Measurements from ENCODE around the gene REXO2. TPM values are rescaled to one million over a fixed set of nuclear protein-coding genes. Genes with fewer than 3 reads are reported as not detected.

REXO2 gene
- total and polyA plus RNA-seq, 2 of the 8 experiments (the other 6 are each of a cell fraction or from before 2014, with no cell fraction given), result 111 to 114 TPM

DNA sequence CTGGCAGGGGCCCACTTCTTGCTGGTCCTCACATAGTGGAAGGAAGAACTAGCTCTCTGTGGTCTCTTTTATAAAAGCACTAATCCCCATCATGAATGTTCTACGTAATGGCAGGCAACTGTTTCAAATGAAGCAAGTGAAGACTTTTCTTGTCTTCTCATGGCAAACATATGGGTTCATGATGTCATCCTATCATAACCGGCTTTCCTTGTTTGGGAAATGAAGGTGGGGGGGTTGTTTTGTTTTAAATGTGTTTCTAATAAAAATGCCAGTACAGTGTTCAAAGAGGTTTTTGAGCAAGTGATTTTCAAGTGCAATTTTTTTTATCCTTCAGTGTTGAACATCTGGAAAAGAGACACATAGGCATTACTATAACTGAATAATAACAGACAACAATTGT is 33.4 kb downstream of the REXO2 start:
- no peaks in the 10 kb centered on the region for H3K79me1 ChIP-seq (ENCODE audit: low read depth, low read length)
- H3K4ac ChIP-seq (replicated peaks; ENCODE audit: insufficient read length, low read depth, low read length), result no peak overlapping the region
- H4K8ac ChIP-seq (ENCODE audit: extremely low read depth, insufficient read depth, low read length), result no peak overlapping the region
- H4K20me1 ChIP-seq (replicated peaks in 1 of 2; ENCODE audit: control insufficient read depth in 1 of 2, insufficient read depth in 2 of 2, low read length in 2 of 2), result no peaks in the 10 kb centered on the region
- H3K9me3 ChIP-seq (ENCODE audit: insufficient read depth in 2 of 2, low read depth in 1 of 2, low read length in 1 of 2), result no peaks in the 10 kb centered on the region
- H3K23me2 ChIP-seq (ENCODE audit: low read depth, low read length), result no peaks in the 10 kb centered on the region
- DNase-seq (ENCODE audit: low read depth in 1 of 2, low spot score in 2 of 2) (no peak), FAIRE-seq (no peak)
- H3K27me3 ChIP-seq (replicated peaks in 1 of 4; ENCODE audit: control insufficient read depth in 3 of 4, extremely low read depth in 1 of 4, insufficient read depth in 3 of 4, low read length in 3 of 4), result no peaks in the 10 kb centered on the region
- 97% methylated on average over 2 of the region's 2 CpGs; no CpG with 5 or more reads in 1 of the 2 experiments for WGBS, 2 experiments (ENCODE audit: extremely low coverage in 1 of 2, insufficient coverage in 1 of 2, insufficient read length in 1 of 2, insufficient replicate concordance in 2 of 2, low coverage in 1 of 2, low lambda C conversion rate in 2 of 2, missing lambda C conversion rate in 1 of 2)
- no peak overlapping the region for H2BK20ac ChIP-seq (ENCODE audit: low read length)
- POLR2A ChIA-PET (ENCODE audit: partially characterized antibody), result interaction anchor here (0.7 kb wide), 1 partner anchor 72 kb away, joined by 3 read pairs; the partner anchor contains the start of genes C11orf71 and RBM7
- H3K4me3 ChIP-seq (ENCODE audit: extremely low read depth in 1 of 4, insufficient read depth in 2 of 4, low read depth in 3 of 4, low read length in 4 of 4), result no peak overlapping the region
- H4K5ac ChIP-seq (ENCODE audit: insufficient read length, low read depth, low read length), result no peak overlapping the region
- no peak overlapping the region for H3K9ac ChIP-seq (replicated peaks in 1 of 4; ENCODE audit: extremely low read depth in 1 of 4, low read depth in 3 of 4, low read length in 3 of 4)
- 0 out of 2 replicates have a peak overlapping the region, but pooled peaks have one; percentile 34 for H2BK15ac ChIP-seq (ENCODE audit: low read length)
- H2AK5ac ChIP-seq (ENCODE audit: low read depth, low read length), result no peak overlapping the region
- H4K91ac ChIP-seq (replicated peaks; ENCODE audit: insufficient read length, low read length), result no peak overlapping the region
- H2BK120ac ChIP-seq (replicated peaks; ENCODE audit: low read depth, low read length), result no peak overlapping the region
- no peak overlapping the region for H2AFZ ChIP-seq (ENCODE audit: low read length)
- H3K23ac ChIP-seq (ENCODE audit: insufficient read length), result no peak overlapping the region
- CTCF ChIA-PET (ENCODE audit: partially characterized antibody), result interaction anchor here (0.8 kb wide), 1 partner anchor 132 kb away, joined by 4 read pairs; no protein-coding TSS in a partner anchor
- H2BK12ac ChIP-seq (ENCODE audit: low read depth, low read length), result no peak overlapping the region
- H3K18ac ChIP-seq (ENCODE audit: extremely low read depth, low read length), result no peak overlapping the region
- H3K79me2 ChIP-seq (ENCODE audit: control insufficient read depth in 1 of 2, insufficient read depth in 2 of 2, low read length in 2 of 2), result no peaks in the 10 kb centered on the region
- no peak overlapping the region for H3K56ac ChIP-seq (replicated peaks; ENCODE audit: insufficient read length, low read depth, low read length)
- H3K36me3 ChIP-seq (ENCODE audit: control insufficient read depth in 2 of 4, insufficient read depth in 4 of 4, low read length in 3 of 4), result no peaks in the 10 kb centered on the region; a peak in 1 of 8 replicates
- H3K14ac ChIP-seq (ENCODE audit: insufficient read length), result no peak overlapping the region
- H3K27ac ChIP-seq (ENCODE audit: low read depth, low read length), result no peak overlapping the region
- H2BK5ac ChIP-seq (ENCODE audit: low read depth, low read length), result no peak overlapping the region
- H3K4me1 ChIP-seq (replicated peaks in 1 of 4; ENCODE audit: control insufficient read depth in 3 of 4, insufficient read depth in 4 of 4, low read length in 3 of 4), result peaks cover 0 to 1% (median 0%) of the 10 kb centered on the region in 4 experiments; a peak in 1 of 7 replicates
- no peak overlapping the region for H3K4me2 ChIP-seq (ENCODE audit: insufficient read depth in 1 of 2, low read depth in 2 of 2, low read length in 2 of 2)
- TF ChIP-seq RNF2 (IDR thresholded peaks at IDR 0.05; ENCODE audit: borderline replicate concordance, low read depth, low read length, missing control alignments, poor library complexity, severe bottlenecking) (no peak), SRF (IDR thresholded peaks at IDR 0.05; ENCODE audit: low read depth, low read length) (no peak), CBX5 (IDR thresholded peaks at IDR 0.05; ENCODE audit: low read depth, low read length) (no peak), SP1 (IDR thresholded peaks at IDR 0.05; ENCODE audit: low read depth, low read length) (no peak), EGR1 (IDR thresholded peaks at IDR 0.05; ENCODE audit: borderline replicate concordance, low read depth, low read length) (no peak), SUZ12 (IDR thresholded peaks at IDR 0.05; ENCODE audit: low read length) (no peak), SP4 (IDR thresholded peaks at IDR 0.05; ENCODE audit: low read length) (no peak), RFX5 (IDR thresholded peaks at IDR 0.05; ENCODE audit: borderline replicate concordance, low read depth, low read length) (no peak), BRCA1 (IDR thresholded peaks at IDR 0.05; ENCODE audit: low read depth, low read length) (no peak), MAFK (IDR thresholded peaks at IDR 0.05; ENCODE audit: low read depth, low read length) (no peak), HDAC2 (IDR thresholded peaks at IDR 0.05; ENCODE audit: borderline replicate concordance in 1 of 2, low read depth in 2 of 2, low read length in 2 of 2) (no peak), JUN (IDR thresholded peaks at IDR 0.05; ENCODE audit: low read depth, low read length) (no peak), KDM4A (IDR thresholded peaks at IDR 0.05; ENCODE audit: low read depth, low read length, severe bottlenecking) (no peak)
- TF ChIP-seq, protein P1, sequence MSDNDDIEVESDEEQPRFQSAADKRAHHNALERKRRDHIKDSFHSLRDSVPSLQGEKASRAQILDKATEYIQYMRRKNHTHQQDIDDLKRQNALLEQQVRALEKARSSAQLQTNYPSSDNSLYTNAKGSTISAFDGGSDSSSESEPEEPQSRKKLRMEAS (IDR thresholded peaks at IDR 0.05), result no peak

Data from H1 (cell line).